ENCODE results near the gene UQCRC1. TPM values are rescaled to one million over a fixed set of nuclear protein-coding genes. Genes with fewer than 3 reads are reported as not detected.

Gene UQCRC1
- total RNA-seq, 4 donors from 2014 or later = 223 to 439 (median 295) TPM

DNA sequence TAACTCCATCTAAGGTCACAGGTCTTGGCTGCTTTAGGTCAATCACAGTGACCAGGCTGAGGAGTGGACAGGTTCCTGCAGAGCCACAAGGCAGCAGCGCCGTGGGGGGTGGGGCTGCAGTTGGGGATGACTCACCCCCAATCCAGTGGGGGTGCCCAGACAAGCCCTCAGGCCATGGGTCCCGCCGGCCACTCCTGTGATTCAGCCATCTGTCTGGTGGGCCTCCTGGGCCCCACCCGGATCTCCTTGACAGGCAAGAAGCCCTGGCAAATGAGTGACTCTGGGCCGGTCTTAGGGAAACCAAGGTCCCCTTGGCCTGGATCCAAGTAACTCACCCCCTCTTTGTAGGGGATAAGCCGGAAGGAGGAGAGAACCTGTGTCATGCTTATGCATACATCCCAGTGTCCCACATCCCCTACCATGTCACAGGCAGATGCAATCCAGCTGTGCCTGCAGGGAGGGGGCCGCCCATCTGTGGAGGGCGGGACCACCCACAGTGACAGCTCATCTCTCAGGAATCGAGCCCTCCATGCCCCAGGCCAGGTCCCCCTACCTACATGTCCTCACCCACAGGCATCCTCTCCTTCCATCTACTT lies 13.8 kb downstream of the UQCRC1 start:
- H3K27ac ChIP-seq = no peak overlapping the region

DNA sequence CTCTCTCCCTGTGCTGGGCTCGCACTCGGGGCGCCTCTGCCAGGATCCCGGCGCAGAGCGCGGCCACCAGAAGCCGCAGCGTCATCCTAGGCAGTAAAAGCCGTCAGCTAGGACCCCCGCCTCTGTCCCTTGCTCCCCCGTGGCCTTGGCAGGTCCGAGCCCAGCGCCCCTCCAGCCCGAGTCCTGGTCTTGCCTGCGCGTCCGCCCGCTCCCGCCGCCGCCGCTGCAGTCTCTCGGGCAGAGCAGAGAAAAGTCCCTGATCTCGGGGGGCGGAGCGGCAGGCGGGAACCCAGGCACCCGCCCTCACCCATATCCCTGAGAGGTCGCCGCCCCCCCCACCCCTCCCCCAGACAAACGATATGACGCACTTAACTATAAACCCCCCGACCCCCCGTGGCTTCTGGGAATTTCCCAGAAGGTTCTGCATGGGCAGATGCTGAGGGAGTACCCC lies 14.3 kb downstream of the UQCRC1 start, which contains the start of gene COL7A1:
Gene COL7A1 (minus strand): TSS at position 255 of the 451 bp plus-strand sequence. CDS start 170 bp downstream, at position 85.
- DNase-seq = peak in 1 of 2 donors; percentile 5
- H3K27ac ChIP-seq = no peak within 1 kb of the TSS
- H3K9me3 ChIP-seq = no peaks in the 10 kb centered on the region
- peaks cover 20 to 25% of the 10 kb centered on the region in 2 donors for H3K36me3 ChIP-seq
- intact Hi-C loops (cut with DNase I) = no loop called here
- H3K4me3 ChIP-seq (replicated peaks in 1 of 3) = no peak within 1 kb of the TSS
- H3K4me1 ChIP-seq = peaks cover 5 to 12% of the 10 kb centered on the region in 2 donors
- H3K27me3 ChIP-seq = no peaks in the 10 kb centered on the region
- TF ChIP-seq POLR2A (IDR thresholded peaks at IDR 0.05) = no peak
- no peak for TF ChIP-seq CTCF (IDR thresholded peaks at IDR 0.05)
- WGBS, 2 donors = 1% methylated on average over 13 of the region's 35 CpGs; no CpG with 5 or more reads in 1 of the 2 donors

More for the DNA sequence above, 13.8 kb downstream of the UQCRC1 start:
- intact Hi-C loops (cut with DNase I) = no loop called here
- no peak overlapping the region for H3K4me3 ChIP-seq (replicated peaks in 1 of 3)
- 32 to 53% methylated on average over 3 to 6 of the region's 10 CpGs for WGBS, 2 donors
- peaks cover 5 to 12% of the 10 kb centered on the region in 2 donors for H3K4me1 ChIP-seq
- H3K9me3 ChIP-seq = no peaks in the 10 kb centered on the region
- TF ChIP-seq POLR2A (IDR thresholded peaks at IDR 0.05) = no peak
- TF ChIP-seq CTCF (IDR thresholded peaks at IDR 0.05) = no peak
- H3K36me3 ChIP-seq = peaks cover 25 to 30% of the 10 kb centered on the region in 2 donors
- peak; percentile 13 for DNase-seq
- H3K27me3 ChIP-seq = no peaks in the 10 kb centered on the region

DNA sequence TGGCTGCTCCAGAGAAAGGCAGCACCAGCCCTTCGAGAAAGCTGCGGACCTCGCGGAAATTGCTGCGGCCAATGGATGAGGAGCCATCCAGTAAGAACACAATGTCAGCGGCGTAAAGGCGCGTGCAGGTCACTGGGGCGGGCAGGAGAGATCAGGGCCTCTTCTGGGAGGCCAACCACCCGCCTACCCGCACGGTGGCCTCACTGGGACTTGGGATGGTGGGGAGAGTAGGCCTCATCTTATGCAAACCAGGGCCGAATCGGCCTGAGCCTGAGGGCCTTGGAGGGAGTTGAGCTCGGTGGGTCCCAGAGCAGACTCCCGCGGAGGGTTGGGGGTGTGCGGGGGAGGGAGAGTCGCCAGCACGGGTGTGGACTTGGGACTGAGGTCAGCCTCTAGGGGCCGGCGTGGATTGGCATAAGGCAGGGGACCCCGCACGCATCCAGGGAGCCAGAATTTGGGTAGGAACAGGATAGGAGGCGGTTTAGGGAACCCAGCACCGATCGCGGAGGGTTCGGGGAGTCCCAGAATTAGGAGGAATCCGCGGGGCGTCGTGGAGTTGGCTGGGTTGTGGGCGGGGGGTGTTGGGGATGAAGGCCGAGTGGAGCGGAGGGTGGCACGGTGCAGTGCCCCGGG lies 14.9 kb downstream of the UQCRC1 start:
- Histone ChIP-seq H3K4me1 (peaks cover 5 to 12% of the 10 kb centered on the region in 2 donors), H3K36me3 (peaks cover 14 to 19% of the 10 kb centered on the region in 2 donors), H3K27me3 (no peaks in the 10 kb centered on the region), H3K4me3 (replicated peaks in 1 of 3) (no peak overlapping the region), H3K27ac (no peak overlapping the region), H3K9me3 (no peaks in the 10 kb centered on the region)
- no peak for DNase-seq
- intact Hi-C loops (cut with DNase I) = no loop called here
- WGBS, 2 donors = 32 to 34% methylated on average over 25 to 27 of the region's 39 CpGs
- no peak for TF ChIP-seq CTCF (IDR thresholded peaks at IDR 0.05)
- TF ChIP-seq POLR2A (IDR thresholded peaks at IDR 0.05) = no peak

DNA sequence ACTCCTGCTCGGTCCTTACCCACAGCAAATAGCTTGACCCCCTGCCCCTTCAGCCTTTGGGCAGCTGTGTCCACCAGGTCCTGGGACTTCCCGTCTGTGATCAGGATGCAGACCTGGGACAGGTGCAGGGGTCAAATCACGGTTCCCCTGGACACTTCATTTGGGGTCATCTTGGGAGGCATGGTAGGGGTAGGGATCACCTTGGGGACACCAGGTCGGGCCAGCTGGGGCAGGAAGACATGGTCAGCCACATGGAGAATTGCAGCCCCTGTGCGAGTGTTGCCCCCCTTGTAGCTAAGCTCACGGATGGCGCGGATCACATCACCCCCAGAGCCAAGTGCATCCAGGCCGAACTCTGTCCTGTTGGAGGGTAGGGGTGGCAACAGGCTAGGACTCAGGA lies 16.1 kb downstream of the UQCRC1 start:
- no peak overlapping the region for H3K27ac ChIP-seq
- H3K9me3 ChIP-seq = no peaks in the 10 kb centered on the region
- H3K27me3 ChIP-seq = no peaks in the 10 kb centered on the region
- DNase-seq = no peak
- H3K4me3 ChIP-seq (replicated peaks in 1 of 3) = no peak overlapping the region
- intact Hi-C loops (cut with DNase I) = no loop called here
- H3K4me1 ChIP-seq = peaks cover 5 to 12% of the 10 kb centered on the region in 2 donors
- no peak for TF ChIP-seq POLR2A (IDR thresholded peaks at IDR 0.05)
- TF ChIP-seq CTCF (IDR thresholded peaks at IDR 0.05) = no peak
- 86 to 96% methylated on average over 7 to 8 of the region's 9 CpGs for WGBS, 2 donors
- H3K36me3 ChIP-seq = peaks cover 2 to 7% of the 10 kb centered on the region in 2 donors

GRCh38 chr3:48592519-48593087 lies 16.8 kb downstream of the UQCRC1 start:
- H3K9me3 ChIP-seq = no peaks in the 10 kb centered on the region
- WGBS, 2 donors = 93 to 94% methylated on average over 19 of the region's 21 CpGs
- no peak for DNase-seq
- H3K27ac ChIP-seq = no peak overlapping the region
- TF ChIP-seq CTCF (IDR thresholded peaks at IDR 0.05) = no peak
- no peak for TF ChIP-seq POLR2A (IDR thresholded peaks at IDR 0.05)
- H3K27me3 ChIP-seq = no peaks in the 10 kb centered on the region
- peaks cover 5 to 12% of the 10 kb centered on the region in 2 donors for H3K4me1 ChIP-seq
- no peak overlapping the region for H3K4me3 ChIP-seq (replicated peaks in 1 of 3)
- H3K36me3 ChIP-seq = peaks cover 0 to 1% of the 10 kb centered on the region in 2 donors
- intact Hi-C loops (cut with DNase I) = no loop called here

All from thyroid gland (tissue), 4 donors.